ENCODE results near the gene PTEN. TPM values are rescaled to one million over a fixed set of nuclear protein-coding genes. Genes with fewer than 3 reads are reported as not detected.
A peak's percentile ranks its signal among the peaks of the same experiment; 100 is the strongest.
"Not testable (repeated sequence)": the region's sequence is repeated elsewhere in the genome, so short reads cannot be mapped to it uniquely, and the experiment has no call there.

PTEN gene
- total RNA-seq, 1 donor from 2014 or later, result 72.7 TPM

DNA sequence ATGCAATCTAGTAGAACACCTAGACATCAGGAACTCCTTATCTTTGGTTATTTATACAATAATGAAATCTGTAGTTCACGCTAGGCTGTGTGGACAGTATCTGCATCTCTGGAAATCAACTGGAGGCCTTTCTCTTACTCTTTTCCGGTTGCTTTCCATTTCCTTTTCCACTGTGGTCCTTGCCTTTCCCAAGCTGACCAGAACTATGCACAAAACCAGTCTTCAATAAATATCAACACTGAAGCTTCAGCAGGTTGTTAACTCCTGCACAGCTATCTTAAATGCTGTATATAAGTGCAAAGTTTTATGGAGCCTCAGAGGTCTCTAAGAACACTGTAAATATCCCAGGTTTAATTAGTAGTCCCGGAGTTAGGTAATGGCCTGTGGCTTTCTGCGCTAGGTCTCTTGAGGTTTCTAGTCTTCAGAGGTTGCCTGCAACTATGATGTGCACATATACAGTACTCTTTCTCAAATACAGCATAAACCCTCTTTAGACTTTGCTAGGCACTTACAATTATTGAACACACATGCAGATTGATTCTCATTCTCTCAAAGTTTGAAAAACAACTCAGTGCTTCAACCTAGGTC lies 2.5 kb upstream of the PTEN start:
- Mint-ChIP-seq H3K9me3 (no peaks in the 10 kb centered on the region), H3K4me3 (peak overlapping the region; percentile 91), H3K27me3 (ENCODE audit: low read depth) (no peaks in the 10 kb centered on the region), H3K36me3 (no peaks in the 10 kb centered on the region), H3K4me1 (peaks cover 22% of the 10 kb centered on the region), H3K27ac (peak overlapping the region; percentile 96)
- no peak for DNase-seq (ENCODE audit: low spot score in 2 of 2, unreplicated experiment in 2 of 2)
- TF ChIP-seq, protein P1, sequence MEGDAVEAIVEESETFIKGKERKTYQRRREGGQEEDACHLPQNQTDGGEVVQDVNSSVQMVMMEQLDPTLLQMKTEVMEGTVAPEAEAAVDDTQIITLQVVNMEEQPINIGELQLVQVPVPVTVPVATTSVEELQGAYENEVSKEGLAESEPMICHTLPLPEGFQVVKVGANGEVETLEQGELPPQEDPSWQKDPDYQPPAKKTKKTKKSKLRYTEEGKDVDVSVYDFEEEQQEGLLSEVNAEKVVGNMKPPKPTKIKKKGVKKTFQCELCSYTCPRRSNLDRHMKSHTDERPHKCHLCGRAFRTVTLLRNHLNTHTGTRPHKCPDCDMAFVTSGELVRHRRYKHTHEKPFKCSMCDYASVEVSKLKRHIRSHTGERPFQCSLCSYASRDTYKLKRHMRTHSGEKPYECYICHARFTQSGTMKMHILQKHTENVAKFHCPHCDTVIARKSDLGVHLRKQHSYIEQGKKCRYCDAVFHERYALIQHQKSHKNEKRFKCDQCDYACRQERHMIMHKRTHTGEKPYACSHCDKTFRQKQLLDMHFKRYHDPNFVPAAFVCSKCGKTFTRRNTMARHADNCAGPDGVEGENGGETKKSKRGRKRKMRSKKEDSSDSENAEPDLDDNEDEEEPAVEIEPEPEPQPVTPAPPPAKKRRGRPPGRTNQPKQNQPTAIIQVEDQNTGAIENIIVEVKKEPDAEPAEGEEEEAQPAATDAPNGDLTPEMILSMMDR (IDR thresholded peaks at IDR 0.05; ENCODE audit: unreplicated experiment), result no peak

DNA sequence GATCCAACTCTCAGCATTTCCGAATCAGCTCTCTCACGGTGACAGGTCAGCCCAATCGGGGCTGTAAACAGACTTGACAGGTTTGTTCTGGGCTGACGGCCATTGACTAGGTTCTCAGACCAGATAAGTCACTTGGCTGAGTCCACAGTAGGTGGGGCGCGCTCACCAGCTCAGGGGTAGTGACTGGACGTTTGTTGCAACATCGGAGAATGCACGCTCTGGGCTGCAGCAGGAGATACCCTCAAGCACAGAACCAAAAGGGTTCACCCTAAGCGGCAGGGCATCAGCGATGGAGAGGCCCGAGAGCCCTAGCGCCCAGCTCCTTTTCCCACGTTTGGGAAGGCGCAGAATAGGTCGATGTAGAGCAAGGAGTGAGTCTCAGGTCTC lies 1.9 kb upstream of the PTEN start:
- H3K9me3 Mint-ChIP-seq, result no peaks in the 10 kb centered on the region
- H3K36me3 Mint-ChIP-seq, result no peaks in the 10 kb centered on the region
- H3K4me1 Mint-ChIP-seq, result peaks cover 25% of the 10 kb centered on the region
- no peaks in the 10 kb centered on the region for H3K27me3 Mint-ChIP-seq (ENCODE audit: low read depth)
- peak overlapping the region; percentile 91 for H3K4me3 Mint-ChIP-seq
- TF ChIP-seq, protein P1 (IDR thresholded peaks at IDR 0.05; ENCODE audit: unreplicated experiment), result no peak
- peak overlapping the region; percentile 96 for H3K27ac Mint-ChIP-seq
- DNase-seq (ENCODE audit: low spot score in 2 of 2, unreplicated experiment in 2 of 2), result peak in 1 of 2 experiments; percentile 23

DNA sequence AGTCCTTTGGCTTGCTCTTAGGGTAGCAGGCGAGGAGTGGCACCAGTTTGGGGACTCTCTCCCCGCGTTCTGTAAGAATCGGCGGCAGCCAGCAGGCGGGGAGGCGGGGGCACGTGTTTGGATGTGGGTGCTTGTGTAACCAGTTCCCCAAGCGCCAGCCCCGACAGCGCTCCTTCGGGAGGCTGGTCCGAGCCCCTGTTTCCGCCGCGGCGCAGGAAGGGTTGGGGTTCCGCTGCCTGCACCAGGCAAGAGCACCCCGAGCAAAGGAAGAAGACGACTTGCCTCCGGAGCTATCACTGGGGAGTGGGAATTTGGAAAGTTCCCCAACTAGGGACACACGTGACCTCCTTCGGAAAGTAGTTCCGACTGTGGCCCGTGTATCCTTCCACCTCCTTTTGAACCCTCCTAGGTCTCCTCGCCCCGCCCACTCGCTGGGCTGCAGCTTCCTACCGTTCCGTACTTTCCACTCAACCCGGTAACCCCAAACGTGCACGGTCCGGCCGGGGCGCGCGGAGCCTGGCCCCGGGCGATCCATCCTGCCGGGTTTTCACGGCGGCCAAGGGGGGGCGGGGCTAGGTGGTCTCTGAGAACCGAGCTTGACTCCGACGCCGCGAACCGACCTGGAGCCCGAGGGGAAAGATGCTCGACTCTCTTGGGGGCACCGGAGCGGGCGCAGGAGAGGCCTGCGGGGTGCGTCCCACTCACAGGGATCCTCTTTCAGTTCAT lies 1.3 kb upstream of the PTEN start:
- peaks cover 30% of the 10 kb centered on the region for H3K4me1 Mint-ChIP-seq
- peak overlapping the region; percentile 91 for H3K4me3 Mint-ChIP-seq
- no peaks in the 10 kb centered on the region for H3K9me3 Mint-ChIP-seq

DNA sequence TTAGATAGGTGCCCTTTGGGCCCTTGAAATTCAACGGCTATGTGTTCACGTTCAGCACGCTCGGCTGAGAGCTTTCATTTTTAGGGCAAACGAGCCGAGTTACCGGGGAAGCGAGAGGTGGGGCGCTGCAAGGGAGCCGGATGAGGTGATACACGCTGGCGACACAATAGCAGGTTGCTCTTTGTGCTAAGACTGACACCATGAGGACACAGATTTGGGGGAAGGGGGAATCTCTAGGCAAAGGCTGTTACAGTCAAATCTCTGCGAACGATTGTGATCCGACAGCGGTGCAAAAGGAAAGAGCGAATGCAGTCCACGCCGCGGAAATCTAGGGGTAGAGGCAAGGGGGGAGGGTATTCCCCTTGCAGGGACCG lies 759 bp upstream of the PTEN start:
- Mint-ChIP-seq H3K4me1 (peaks cover 34% of the 10 kb centered on the region), H3K27ac (peak overlapping the region; percentile 96), H3K27me3 (ENCODE audit: low read depth) (no peaks in the 10 kb centered on the region), H3K36me3 (no peaks in the 10 kb centered on the region), H3K9me3 (no peaks in the 10 kb centered on the region), H3K4me3 (peak overlapping the region; percentile 91)
- TF ChIP-seq, protein P1 (IDR thresholded peaks at IDR 0.05; ENCODE audit: unreplicated experiment), result no peak
- no peak for DNase-seq (ENCODE audit: low spot score in 2 of 2, unreplicated experiment in 2 of 2)

More for the DNA sequence above, 1.3 kb upstream of the PTEN start:
- DNase-seq (ENCODE audit: low spot score in 2 of 2, unreplicated experiment in 2 of 2), result peak; percentile 70 to 88
- TF ChIP-seq, protein P1 (IDR thresholded peaks at IDR 0.05; ENCODE audit: unreplicated experiment), result no peak
- H3K36me3 Mint-ChIP-seq, result no peaks in the 10 kb centered on the region
- peak overlapping the region; percentile 96 for H3K27ac Mint-ChIP-seq
- H3K27me3 Mint-ChIP-seq (ENCODE audit: low read depth), result no peaks in the 10 kb centered on the region

DNA sequence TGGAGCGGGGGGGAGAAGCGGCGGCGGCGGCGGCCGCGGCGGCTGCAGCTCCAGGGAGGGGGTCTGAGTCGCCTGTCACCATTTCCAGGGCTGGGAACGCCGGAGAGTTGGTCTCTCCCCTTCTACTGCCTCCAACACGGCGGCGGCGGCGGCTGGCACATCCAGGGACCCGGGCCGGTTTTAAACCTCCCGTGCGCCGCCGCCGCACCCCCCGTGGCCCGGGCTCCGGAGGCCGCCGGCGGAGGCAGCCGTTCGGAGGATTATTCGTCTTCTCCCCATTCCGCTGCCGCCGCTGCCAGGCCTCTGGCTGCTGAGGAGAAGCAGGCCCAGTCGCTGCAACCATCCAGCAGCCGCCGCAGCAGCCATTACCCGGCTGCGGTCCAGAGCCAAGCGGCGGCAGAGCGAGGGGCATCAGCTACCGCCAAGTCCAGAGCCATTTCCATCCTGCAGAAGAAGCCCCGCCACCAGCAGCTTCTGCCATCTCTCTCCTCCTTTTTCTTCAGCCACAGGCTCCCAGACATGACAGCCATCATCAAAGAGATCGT lies 598 bp downstream of the PTEN start:
- H3K9me3 Mint-ChIP-seq; H3K36me3 Mint-ChIP-seq; H3K27me3 Mint-ChIP-seq (ENCODE audit: low read depth): not testable (repeated sequence)
- peak in 1 of 2 experiments; percentile 49 for DNase-seq (ENCODE audit: low spot score in 2 of 2, unreplicated experiment in 2 of 2)
- H3K4me3 Mint-ChIP-seq, result peak overlapping the region; percentile 91
- peak overlapping the region; percentile 93 for H3K27ac Mint-ChIP-seq
- H3K4me1 Mint-ChIP-seq, result peaks cover 46% of the 10 kb centered on the region

DNA sequence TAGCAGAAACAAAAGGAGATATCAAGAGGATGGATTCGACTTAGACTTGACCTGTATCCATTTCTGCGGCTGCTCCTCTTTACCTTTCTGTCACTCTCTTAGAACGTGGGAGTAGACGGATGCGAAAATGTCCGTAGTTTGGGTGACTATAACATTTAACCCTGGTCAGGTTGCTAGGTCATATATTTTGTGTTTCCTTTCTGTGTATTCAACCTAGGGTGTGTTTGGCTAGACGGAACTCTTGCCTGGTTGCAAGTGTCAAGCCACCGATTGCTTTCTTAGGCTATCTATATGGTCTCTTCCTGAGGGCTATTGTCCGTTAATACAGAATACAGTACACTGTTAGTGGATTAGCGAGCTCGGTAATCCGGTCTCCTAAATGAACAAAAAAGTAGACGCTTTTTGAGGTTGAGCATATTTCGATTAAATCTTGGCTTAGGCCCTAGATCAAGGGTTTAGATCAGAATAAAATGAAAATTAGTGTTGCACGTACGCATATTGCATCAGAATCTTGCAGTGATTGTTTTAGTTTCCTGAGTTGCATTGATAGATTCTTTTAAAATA lies 1.2 kb downstream of the PTEN start:
- Mint-ChIP-seq H3K4me1 (peaks cover 49% of the 10 kb centered on the region), H3K9me3 (no peaks in the 10 kb centered on the region), H3K27ac (peak overlapping the region; percentile 93), H3K27me3 (ENCODE audit: low read depth) (no peaks in the 10 kb centered on the region), H3K36me3 (no peaks in the 10 kb centered on the region), H3K4me3 (peak overlapping the region; percentile 91)
- DNase-seq (ENCODE audit: low spot score in 2 of 2, unreplicated experiment in 2 of 2), result no peak
- TF ChIP-seq, protein P1 (IDR thresholded peaks at IDR 0.05; ENCODE audit: unreplicated experiment), result no peak

Measured in mesothelial cell of epicardium (in vitro differentiated cells).